ENCODE data around the gene ISX. TPM values are rescaled to one million over a fixed set of nuclear protein-coding genes. Genes with fewer than 3 reads are reported as not detected.

ISX gene
- total and polyA plus RNA-seq, 2 donors (not counting 1 experiment from before 2014, with no cell fraction given) = not detected

- TF ChIP-seq CTCF (conservative IDR thresholded peaks at IDR 0.05 in 1 of 2, IDR thresholded peaks at IDR 0.05 in 1 of 2; ENCODE audit: low read depth in 1 of 2, low read length in 2 of 2) = no peak
- TF ChIP-seq EZH2 (IDR thresholded peaks at IDR 0.05; ENCODE audit: low read length, missing control alignments) = no peak
- Histone ChIP-seq H3K4me1 (ENCODE audit: control insufficient read depth, extremely low read depth, insufficient read depth, low read length) (no peaks in the 10 kb centered on the region), H3K4me2 (ENCODE audit: extremely low read depth, insufficient read depth, low read length) (no peak overlapping the region), H3K79me2 (ENCODE audit: control insufficient read depth, insufficient read depth, low read length) (no peaks in the 10 kb centered on the region), H2AFZ (ENCODE audit: low read length) (no peak overlapping the region), H3K27ac (ENCODE audit: insufficient read depth, low read length) (no peak overlapping the region), H3K4me3 (replicated peaks in 1 of 4; ENCODE audit: control extremely low read depth in 1 of 4, insufficient read depth in 1 of 4, low read depth in 3 of 4, low read length in 4 of 4) (no peak overlapping the region), H3K27me3 (ENCODE audit: control insufficient read depth, insufficient read depth, low read length) (no peaks in the 10 kb centered on the region), H3K36me3 (ENCODE audit: control insufficient read depth, insufficient read depth, low read length) (no peaks in the 10 kb centered on the region), H3K9ac (ENCODE audit: insufficient read depth, low read length) (no peak overlapping the region), H4K20me1 (ENCODE audit: control insufficient read depth, extremely low read depth, insufficient read depth, low read length) (no peaks in the 10 kb centered on the region), H3K9me3 (ENCODE audit: control insufficient read depth, insufficient read depth, low read depth, low read length) (no peaks in the 10 kb centered on the region)
- DNase-seq (ENCODE audit: low read depth in 2 of 2) = no peak
Measured at GRCh38 chr22:35032571-35032970, 33.4 kb upstream of the ISX start.

GRCh38 chr22:35033635-35034296, 32.2 kb upstream of the ISX start:
- H3K4me3 ChIP-seq (replicated peaks in 1 of 4; ENCODE audit: control extremely low read depth in 1 of 4, insufficient read depth in 1 of 4, low read depth in 3 of 4, low read length in 4 of 4) = no peak overlapping the region
- no peak overlapping the region for H3K4me2 ChIP-seq (ENCODE audit: extremely low read depth, insufficient read depth, low read length)

GRCh38 chr22:35034963-35035362, 31.0 kb upstream of the ISX start:
- no peaks in the 10 kb centered on the region for H3K4me1 ChIP-seq (ENCODE audit: control insufficient read depth, extremely low read depth, insufficient read depth, low read length)
- no peak for DNase-seq (ENCODE audit: low read depth in 2 of 2)
- H3K9me3 ChIP-seq (ENCODE audit: control insufficient read depth, insufficient read depth, low read depth, low read length) = no peaks in the 10 kb centered on the region
- no peak overlapping the region for H2AFZ ChIP-seq (ENCODE audit: low read length)
- no peak overlapping the region for H3K4me2 ChIP-seq (ENCODE audit: extremely low read depth, insufficient read depth, low read length)
- H3K9ac ChIP-seq (ENCODE audit: insufficient read depth, low read length) = no peak overlapping the region
- no peaks in the 10 kb centered on the region for H3K36me3 ChIP-seq (ENCODE audit: control insufficient read depth, insufficient read depth, low read length)
- no peaks in the 10 kb centered on the region for H3K79me2 ChIP-seq (ENCODE audit: control insufficient read depth, insufficient read depth, low read length)
- H3K27ac ChIP-seq (ENCODE audit: insufficient read depth, low read length) = no peak overlapping the region
- H3K27me3 ChIP-seq (ENCODE audit: control insufficient read depth, insufficient read depth, low read length) = no peaks in the 10 kb centered on the region
- H4K20me1 ChIP-seq (ENCODE audit: control insufficient read depth, extremely low read depth, insufficient read depth, low read length) = no peaks in the 10 kb centered on the region
- H3K4me3 ChIP-seq (replicated peaks in 1 of 4; ENCODE audit: control extremely low read depth in 1 of 4, insufficient read depth in 1 of 4, low read depth in 3 of 4, low read length in 4 of 4) = no peak overlapping the region
- TF ChIP-seq CTCF (conservative IDR thresholded peaks at IDR 0.05 in 1 of 2, IDR thresholded peaks at IDR 0.05 in 1 of 2; ENCODE audit: low read depth in 1 of 2, low read length in 2 of 2) (no peak), EZH2 (IDR thresholded peaks at IDR 0.05; ENCODE audit: low read length, missing control alignments) (no peak)

More at GRCh38 chr22:35033635-35034296, 32.2 kb upstream of the ISX start:
- Histone ChIP-seq H3K9me3 (ENCODE audit: control insufficient read depth, insufficient read depth, low read depth, low read length) (no peaks in the 10 kb centered on the region), H3K4me1 (ENCODE audit: control insufficient read depth, extremely low read depth, insufficient read depth, low read length) (no peaks in the 10 kb centered on the region), H3K9ac (ENCODE audit: insufficient read depth, low read length) (no peak overlapping the region), H3K27ac (ENCODE audit: insufficient read depth, low read length) (no peak overlapping the region), H3K27me3 (ENCODE audit: control insufficient read depth, insufficient read depth, low read length) (no peaks in the 10 kb centered on the region), H2AFZ (ENCODE audit: low read length) (no peak overlapping the region), H3K36me3 (ENCODE audit: control insufficient read depth, insufficient read depth, low read length) (no peaks in the 10 kb centered on the region), H3K79me2 (ENCODE audit: control insufficient read depth, insufficient read depth, low read length) (no peaks in the 10 kb centered on the region), H4K20me1 (ENCODE audit: control insufficient read depth, extremely low read depth, insufficient read depth, low read length) (no peaks in the 10 kb centered on the region)
- TF ChIP-seq EZH2 (IDR thresholded peaks at IDR 0.05; ENCODE audit: low read length, missing control alignments) (no peak), CTCF (conservative IDR thresholded peaks at IDR 0.05 in 1 of 2, IDR thresholded peaks at IDR 0.05 in 1 of 2; ENCODE audit: low read depth in 1 of 2, low read length in 2 of 2) (no peak)
- no peak for DNase-seq (ENCODE audit: low read depth in 2 of 2)

All from fibroblast of lung (primary cell).